Measurements from ENCODE around the gene PKN2.
"Not testable (repeated sequence)": the region's sequence is repeated elsewhere in the genome, so short reads cannot be mapped to it uniquely, and the experiment has no call there.

PKN2 gene

GRCh38 chr1:88867743-88868521 lies 183.9 kb downstream of the PKN2 start:
- H3K79me2 ChIP-seq (ENCODE audit: low read length) = peaks cover 90% of the 10 kb centered on the region
- H3F3A ChIP-seq (ENCODE audit: insufficient read depth, low read length) = no peaks in the 10 kb centered on the region
- DNase-seq = no peak
- no peaks in the 10 kb centered on the region for H3K9me3 ChIP-seq (replicated peaks; ENCODE audit: insufficient read depth, low read length)
- H3K9ac ChIP-seq (ENCODE audit: low read length) = no peak overlapping the region
- no peak overlapping the region for H3K4me3 ChIP-seq (ENCODE audit: low read length)
- no peak overlapping the region for H2AFZ ChIP-seq (ENCODE audit: low read length)
- TF ChIP-seq CTCF (IDR thresholded peaks at IDR 0.05; ENCODE audit: low read length) (no peak), EZH2 (optimal IDR thresholded peaks at IDR 0.05; ENCODE audit: low read depth, low read length) (no peak), EZH2phosphoT487 (IDR thresholded peaks at IDR 0.05; ENCODE audit: low read length) (no peak)
- H4K20me1 ChIP-seq (ENCODE audit: insufficient read depth, low read length) = no peaks in the 10 kb centered on the region
- H3K36me3 ChIP-seq (replicated peaks; ENCODE audit: insufficient read depth, low read length) = no peaks in the 10 kb centered on the region
- no peak overlapping the region for H3K27ac ChIP-seq (ENCODE audit: low read length)
- H3K27me3 ChIP-seq (replicated peaks; ENCODE audit: insufficient read depth, low read length) = no peaks in the 10 kb centered on the region
- H3K4me2 ChIP-seq (ENCODE audit: low read depth, low read length) = no peak overlapping the region
- H3K4me1 ChIP-seq (ENCODE audit: low read length) = no peaks in the 10 kb centered on the region
- no peaks in the 10 kb centered on the region for H3K9me2 ChIP-seq (replicated peaks; ENCODE audit: insufficient read depth, low read length)

- not testable (repeated sequence) for H3K36me3 ChIP-seq (replicated peaks; ENCODE audit: insufficient read depth, low read length); H4K20me1 ChIP-seq (ENCODE audit: insufficient read depth, low read length); H3K9me2 ChIP-seq (replicated peaks; ENCODE audit: insufficient read depth, low read length); H3K4me2 ChIP-seq (ENCODE audit: low read depth, low read length); H3K9ac ChIP-seq (ENCODE audit: low read length); H2AFZ ChIP-seq (ENCODE audit: low read length); H3K4me3 ChIP-seq (ENCODE audit: low read length); H3K27ac ChIP-seq (ENCODE audit: low read length); DNase-seq; H3F3A ChIP-seq (ENCODE audit: insufficient read depth, low read length); H3K4me1 ChIP-seq (ENCODE audit: low read length); H3K9me3 ChIP-seq (replicated peaks; ENCODE audit: insufficient read depth, low read length); H3K27me3 ChIP-seq (replicated peaks; ENCODE audit: insufficient read depth, low read length)
- H3K79me2 ChIP-seq (ENCODE audit: low read length) = peaks cover 93% of the 10 kb centered on the region
Measured at GRCh38 chr1:88869644-88870043, 185.6 kb downstream of the PKN2 start.

- DNase-seq = no peak
- Histone ChIP-seq H3K36me3 (replicated peaks; ENCODE audit: insufficient read depth, low read length) (no peaks in the 10 kb centered on the region; the same call in 1 of the 2 replicates), H3K9me2 (replicated peaks; ENCODE audit: insufficient read depth, low read length) (no peaks in the 10 kb centered on the region), H3K4me1 (ENCODE audit: low read length) (no peaks in the 10 kb centered on the region), H3K4me2 (ENCODE audit: low read depth, low read length) (no peak overlapping the region), H3F3A (ENCODE audit: insufficient read depth, low read length) (no peaks in the 10 kb centered on the region; the same call in 1 of the 2 replicates), H3K4me3 (ENCODE audit: low read length) (no peak overlapping the region), H2AFZ (ENCODE audit: low read length) (no peak overlapping the region), H3K79me2 (ENCODE audit: low read length) (peaks cover 94% of the 10 kb centered on the region), H3K9ac (ENCODE audit: low read length) (no peak overlapping the region), H4K20me1 (ENCODE audit: insufficient read depth, low read length) (peaks cover 19% of the 10 kb centered on the region; the same call in 1 of the 2 replicates), H3K9me3 (replicated peaks; ENCODE audit: insufficient read depth, low read length) (no peaks in the 10 kb centered on the region), H3K27me3 (replicated peaks; ENCODE audit: insufficient read depth, low read length) (no peaks in the 10 kb centered on the region), H3K27ac (ENCODE audit: low read length) (no peak overlapping the region)
- TF ChIP-seq EZH2 (optimal IDR thresholded peaks at IDR 0.05; ENCODE audit: low read depth, low read length) = no peak
Measured at GRCh38 chr1:88873737-88874349, 189.8 kb downstream of the PKN2 start.

- no peak for DNase-seq
- TF ChIP-seq EZH2phosphoT487 (IDR thresholded peaks at IDR 0.05; ENCODE audit: low read length) = no peak
- no peak for TF ChIP-seq CTCF (IDR thresholded peaks at IDR 0.05; ENCODE audit: low read length)
- TF ChIP-seq EZH2 (optimal IDR thresholded peaks at IDR 0.05; ENCODE audit: low read depth, low read length) = no peak
- H3K27ac ChIP-seq (ENCODE audit: low read length) = no peak overlapping the region
- H3K4me2 ChIP-seq (ENCODE audit: low read depth, low read length) = no peak overlapping the region
- peaks cover 19% of the 10 kb centered on the region; the same call in 1 of the 2 replicates for H4K20me1 ChIP-seq (ENCODE audit: insufficient read depth, low read length)
- H3K36me3 ChIP-seq (replicated peaks; ENCODE audit: insufficient read depth, low read length) = no peaks in the 10 kb centered on the region; the same call in 1 of the 2 replicates
- H3F3A ChIP-seq (ENCODE audit: insufficient read depth, low read length) = no peaks in the 10 kb centered on the region; the same call in 1 of the 2 replicates
- H3K9me2 ChIP-seq (replicated peaks; ENCODE audit: insufficient read depth, low read length) = no peaks in the 10 kb centered on the region
- H3K4me1 ChIP-seq (ENCODE audit: low read length) = no peaks in the 10 kb centered on the region
- no peak overlapping the region for H3K4me3 ChIP-seq (ENCODE audit: low read length)
- H3K79me2 ChIP-seq (ENCODE audit: low read length) = peaks cover 87% of the 10 kb centered on the region
- H2AFZ ChIP-seq (ENCODE audit: low read length) = no peak overlapping the region
- no peaks in the 10 kb centered on the region for H3K9me3 ChIP-seq (replicated peaks; ENCODE audit: insufficient read depth, low read length)
- H3K27me3 ChIP-seq (replicated peaks; ENCODE audit: insufficient read depth, low read length) = no peaks in the 10 kb centered on the region
- H3K9ac ChIP-seq (ENCODE audit: low read length) = no peak overlapping the region
Measured at GRCh38 chr1:88875595-88875994, 191.5 kb downstream of the PKN2 start.
